TTC549 (cell line): ENCODE results near the gene ZNF710.

Experiments
- FAIRE-seq: peaks from 2 replicates; lab custom pipeline; 2012; peaks lifted over from hg19 to GRCh38; lab: Jason Lieb, UNC

The ZNF710 gene

GRCh38 chr15:89997079-89997478 lies 4.0 kb upstream of the ZNF710 start:
- no peak for FAIRE-seq

GRCh38 chr15:89998141-89998661 lies 2.9 kb upstream of the ZNF710 start:
- no peak for FAIRE-seq

DNA sequence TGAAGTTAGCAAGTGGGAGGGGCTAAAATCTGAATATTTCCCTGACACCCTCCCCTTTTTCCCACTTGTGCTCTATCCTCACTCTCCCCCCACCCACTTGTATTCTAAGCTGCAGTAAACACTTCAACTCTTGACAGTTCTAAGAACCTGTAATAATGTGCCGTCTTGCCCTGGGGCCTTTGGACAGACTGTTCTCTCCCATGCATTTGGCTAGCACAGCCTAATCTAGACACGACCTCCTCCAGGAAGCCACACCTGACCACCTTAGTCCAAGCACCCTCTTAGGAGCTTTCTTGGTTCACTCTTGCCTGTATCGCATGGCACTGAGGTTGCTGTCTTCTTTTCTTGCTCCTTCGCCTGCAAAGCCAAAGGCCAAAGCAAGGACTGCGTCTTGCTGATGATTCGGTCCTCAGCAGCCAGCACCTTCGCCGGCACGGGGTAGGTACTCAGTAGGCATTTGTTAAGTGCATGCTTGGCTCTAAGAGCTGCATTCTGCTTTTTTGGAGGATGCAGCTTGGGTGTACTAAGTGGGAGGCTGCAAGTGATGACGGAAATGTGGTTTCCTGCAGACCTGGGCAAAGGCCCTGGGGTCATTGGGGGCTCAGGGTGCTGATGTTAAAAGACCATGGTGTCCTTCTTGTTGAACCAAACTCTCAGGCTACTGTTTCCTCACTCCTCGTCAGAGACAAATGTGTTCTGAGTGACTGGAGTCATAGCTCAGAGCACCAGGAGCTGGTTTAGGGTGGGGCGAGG lies 2.0 kb upstream of the ZNF710 start:
- no peak for FAIRE-seq

GRCh38 chr15:89999676-90000185 lies 1.4 kb upstream of the ZNF710 start:
- no peak for FAIRE-seq

GRCh38 chr15:90000186-90001001 lies 730 bp upstream of the ZNF710 start:
- no peak for FAIRE-seq

GRCh38 chr15:90001683-90002427 lies 731 bp downstream of the ZNF710 start:
- FAIRE-seq: no peak

DNA sequence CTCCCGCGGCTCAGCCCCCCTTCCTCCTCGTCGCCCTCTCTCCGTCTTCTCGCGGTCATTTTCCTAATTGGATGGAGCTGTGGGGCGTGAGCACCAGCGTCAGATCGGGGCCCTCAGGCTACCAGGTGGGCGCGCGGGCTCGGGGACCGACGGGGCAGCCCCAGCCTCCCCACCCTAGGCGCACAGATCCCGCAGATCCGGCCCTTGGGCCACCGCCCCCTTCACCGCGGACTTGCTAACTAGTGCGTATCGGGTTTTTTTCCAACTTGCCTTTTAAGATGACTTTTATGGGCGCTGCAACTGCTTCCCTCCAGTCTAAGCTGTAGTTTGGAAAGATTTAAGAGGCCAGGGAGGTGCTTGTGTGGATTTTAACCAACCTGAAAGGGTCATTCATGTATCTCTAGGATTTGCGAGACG lies 1.3 kb downstream of the ZNF710 start:
- no peak for FAIRE-seq

- FAIRE-seq: no peak
These were observed 2.6 kb downstream of the ZNF710 start for GRCh38 chr15:90003736-90004135.

DNA sequence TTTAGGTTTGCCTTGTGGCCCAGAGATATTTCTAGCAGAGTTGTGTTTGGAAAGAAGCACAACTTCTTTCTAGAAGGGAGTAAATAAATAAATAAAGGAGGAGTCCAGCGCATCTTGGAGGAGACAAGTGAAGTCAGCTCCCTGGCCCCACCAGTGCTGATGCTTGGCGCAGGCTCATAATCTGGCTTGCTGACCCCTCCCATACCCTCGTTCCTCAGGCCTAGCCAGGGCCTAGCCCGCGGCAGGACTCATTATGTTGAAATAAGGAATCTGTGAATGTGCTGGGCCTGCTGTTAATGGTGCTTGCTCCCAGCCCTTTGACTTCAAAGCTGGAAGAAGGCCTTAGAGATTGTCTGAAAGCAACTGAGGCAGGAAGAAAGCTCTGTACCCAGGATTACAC lies 3.1 kb downstream of the ZNF710 start:
- no peak for FAIRE-seq

- FAIRE-seq: no peak
These were observed 3.5 kb downstream of the ZNF710 start for GRCh38 chr15:90004671-90005070.

GRCh38 chr15:90006217-90007075 lies 5.3 kb downstream of the ZNF710 start:
- no peak for FAIRE-seq

- no peak for FAIRE-seq
These were observed 5.9 kb downstream of the ZNF710 start for GRCh38 chr15:90007076-90007460.

GRCh38 chr15:90008607-90009006 lies 7.5 kb downstream of the ZNF710 start:
- no peak for FAIRE-seq

DNA sequence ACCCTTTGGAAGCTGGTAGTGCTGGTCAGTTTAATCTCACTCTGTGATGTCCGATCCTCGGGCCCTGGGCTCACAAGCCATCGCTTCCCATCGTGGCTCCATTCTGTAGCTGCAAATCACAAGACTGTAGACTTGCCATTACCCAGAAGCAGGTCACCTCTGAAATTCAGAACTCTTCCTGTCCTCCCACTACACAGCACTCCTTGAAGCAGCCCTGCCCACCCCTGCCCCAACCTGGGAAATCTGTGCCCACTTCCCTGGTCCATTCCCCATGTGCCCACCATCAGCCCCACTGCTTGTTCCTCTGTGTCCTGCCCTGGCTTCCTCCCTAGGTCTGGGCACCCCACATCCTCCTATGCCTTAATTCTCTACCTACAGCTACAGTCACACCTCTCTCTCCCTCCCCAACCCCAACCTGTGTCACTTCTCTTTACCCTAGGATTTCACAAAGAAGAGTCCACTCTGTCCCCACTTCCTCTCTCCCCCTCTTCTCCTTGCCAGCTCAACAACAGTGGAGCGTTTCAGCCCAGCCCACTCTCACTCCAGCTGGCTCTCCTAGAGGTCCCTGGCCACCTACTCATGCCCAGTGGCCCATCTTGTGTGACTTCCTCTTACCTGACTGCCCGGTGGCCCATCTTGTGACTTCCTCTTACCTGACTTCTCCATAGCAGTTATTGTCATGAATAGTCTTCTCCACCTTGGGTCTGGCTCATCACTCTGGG lies 8.3 kb downstream of the ZNF710 start:
- no peak for FAIRE-seq

- no peak for FAIRE-seq
These were observed 10.6 kb downstream of the ZNF710 start for GRCh38 chr15:90011705-90012104.

- no peak for FAIRE-seq
These were observed 12.4 kb downstream of the ZNF710 start for GRCh38 chr15:90013503-90013937.

DNA sequence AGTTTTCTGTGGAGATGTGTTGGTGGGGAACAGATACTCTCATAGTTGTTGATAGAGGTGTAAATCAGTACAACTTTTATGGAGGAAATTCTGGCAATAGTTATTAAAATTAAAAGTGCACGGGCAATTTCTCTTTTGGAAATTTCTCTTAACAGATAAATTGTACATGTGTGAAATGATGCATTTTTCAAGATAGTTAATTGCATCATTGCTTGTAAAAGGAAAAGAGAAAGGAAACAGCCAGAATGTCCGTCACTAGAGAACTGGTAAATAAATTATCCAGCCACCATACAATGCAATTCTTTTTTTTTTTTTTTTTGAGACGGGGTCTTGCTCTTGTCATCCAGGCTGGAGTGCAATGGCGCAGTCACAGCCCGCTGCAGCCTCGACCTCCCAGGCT lies 14.2 kb downstream of the ZNF710 start:
- FAIRE-seq: no peak

DNA sequence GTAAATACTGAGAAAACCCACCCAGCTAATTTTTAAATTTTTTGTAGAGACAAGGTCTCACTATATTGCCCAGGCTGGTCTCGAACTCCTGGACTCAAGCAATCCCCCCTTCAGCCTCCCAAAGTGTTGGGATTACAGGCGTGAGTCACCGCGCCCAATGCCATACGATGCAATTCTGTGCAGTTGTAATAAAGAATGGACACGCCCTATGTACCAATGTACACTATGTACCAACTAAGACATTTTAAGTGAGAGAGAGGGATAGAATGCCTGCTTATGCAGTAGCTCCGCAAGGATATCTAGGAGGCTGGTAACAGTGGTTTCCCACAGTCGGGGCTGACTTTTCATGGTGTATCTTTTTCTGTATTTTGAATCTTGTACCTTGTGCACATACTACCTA lies 14.6 kb downstream of the ZNF710 start:
- FAIRE-seq: no peak

DNA sequence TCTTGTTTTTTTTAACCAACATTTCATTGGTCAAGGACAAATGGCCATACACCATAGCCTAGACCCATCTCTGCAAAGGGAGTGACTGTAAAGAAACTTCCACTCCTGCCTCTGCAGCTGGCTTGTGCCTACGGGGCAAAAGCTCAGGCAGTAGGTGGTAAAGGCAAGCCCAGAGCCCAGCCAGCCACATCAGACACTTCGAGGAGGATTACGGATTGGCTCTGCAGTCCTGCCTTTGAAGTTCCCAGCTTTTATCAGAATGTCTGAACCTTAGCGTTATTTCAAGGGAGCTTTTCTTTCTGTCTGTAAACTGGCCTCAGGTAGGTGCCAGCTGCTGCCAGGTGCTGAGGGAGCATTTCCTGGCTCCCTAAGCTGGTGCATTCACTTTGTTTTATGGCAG lies 15.6 kb downstream of the ZNF710 start:
- FAIRE-seq: no peak

DNA sequence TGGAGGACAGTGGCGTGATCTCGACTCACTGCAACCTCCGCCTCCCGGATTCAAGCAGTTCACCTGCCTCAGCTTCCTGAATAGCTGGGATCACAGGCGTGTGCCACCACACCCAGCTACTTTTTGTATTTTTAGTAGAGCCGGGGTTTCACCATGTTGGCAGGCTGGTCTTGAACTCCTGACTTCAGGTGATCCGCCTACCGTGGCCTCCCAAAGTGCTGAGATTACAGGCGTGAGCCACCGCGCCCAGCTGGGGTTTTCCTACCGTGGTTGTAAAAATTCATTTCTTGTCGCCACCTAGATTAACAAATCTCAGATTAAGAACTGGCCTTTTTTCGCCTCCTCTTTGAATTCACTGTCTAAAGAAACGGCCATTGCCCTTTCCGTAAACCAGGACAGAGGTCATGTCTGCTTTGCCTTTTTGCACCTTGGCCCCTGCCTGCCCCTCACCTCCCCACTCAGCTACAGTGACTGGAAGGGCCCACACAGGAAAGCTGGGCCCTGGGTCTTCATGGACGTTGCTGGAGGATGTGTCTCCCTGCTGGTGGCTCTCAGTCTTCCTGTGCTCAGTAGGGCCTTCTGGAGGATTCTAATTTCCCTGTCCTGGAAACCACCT lies 17.2 kb downstream of the ZNF710 start:
- FAIRE-seq: no peak
